ENCODE measurements around the gene ADCY2. TPM values are rescaled to one million over a fixed set of nuclear protein-coding genes. Genes with fewer than 3 reads are reported as not detected.

ADCY2 gene
- total RNA-seq, 1 donor from 2014 or later = 0.59 TPM

DNA sequence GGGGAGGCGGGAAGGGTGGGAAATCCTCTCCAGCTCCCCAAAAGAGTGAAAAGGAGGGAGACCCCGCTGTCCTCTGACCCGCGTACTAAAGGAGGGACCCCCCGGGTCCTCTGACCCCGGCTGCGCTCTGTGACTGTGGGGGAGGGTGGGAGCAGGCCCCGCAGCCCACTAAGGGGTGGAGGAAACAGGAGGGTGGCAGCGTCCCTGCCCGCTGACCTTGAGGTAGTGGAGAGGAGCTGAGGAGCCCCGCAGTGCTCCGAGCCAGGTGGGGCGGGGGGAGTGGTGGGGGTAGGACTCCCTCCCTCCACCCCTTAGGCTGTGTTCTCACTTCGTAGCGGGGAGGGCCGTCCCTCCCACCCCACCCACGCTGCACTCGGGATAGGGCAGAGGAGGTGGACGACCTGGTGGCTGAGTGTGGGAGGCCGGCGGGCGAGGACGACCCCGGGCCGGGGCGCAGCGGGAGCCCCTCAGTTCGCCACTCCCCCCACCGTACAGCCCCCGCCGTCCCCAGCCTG is 449 bp upstream of the ADCY2 start:
- Histone ChIP-seq H3K4me3 (peak overlapping the region; percentile 8), H3K36me3 (no peaks in the 10 kb centered on the region), H3K4me1 (peaks cover 5% of the 10 kb centered on the region), H3K27ac (no peak overlapping the region), H3K9me3 (no peaks in the 10 kb centered on the region), H3K27me3 (ENCODE audit: low read depth) (peaks cover 44% of the 10 kb centered on the region)
- TF ChIP-seq, protein P1, sequence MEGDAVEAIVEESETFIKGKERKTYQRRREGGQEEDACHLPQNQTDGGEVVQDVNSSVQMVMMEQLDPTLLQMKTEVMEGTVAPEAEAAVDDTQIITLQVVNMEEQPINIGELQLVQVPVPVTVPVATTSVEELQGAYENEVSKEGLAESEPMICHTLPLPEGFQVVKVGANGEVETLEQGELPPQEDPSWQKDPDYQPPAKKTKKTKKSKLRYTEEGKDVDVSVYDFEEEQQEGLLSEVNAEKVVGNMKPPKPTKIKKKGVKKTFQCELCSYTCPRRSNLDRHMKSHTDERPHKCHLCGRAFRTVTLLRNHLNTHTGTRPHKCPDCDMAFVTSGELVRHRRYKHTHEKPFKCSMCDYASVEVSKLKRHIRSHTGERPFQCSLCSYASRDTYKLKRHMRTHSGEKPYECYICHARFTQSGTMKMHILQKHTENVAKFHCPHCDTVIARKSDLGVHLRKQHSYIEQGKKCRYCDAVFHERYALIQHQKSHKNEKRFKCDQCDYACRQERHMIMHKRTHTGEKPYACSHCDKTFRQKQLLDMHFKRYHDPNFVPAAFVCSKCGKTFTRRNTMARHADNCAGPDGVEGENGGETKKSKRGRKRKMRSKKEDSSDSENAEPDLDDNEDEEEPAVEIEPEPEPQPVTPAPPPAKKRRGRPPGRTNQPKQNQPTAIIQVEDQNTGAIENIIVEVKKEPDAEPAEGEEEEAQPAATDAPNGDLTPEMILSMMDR (IDR thresholded peaks at IDR 0.05) = no peak
- ATAC-seq (peak; percentile 11 to 40), DNase-seq (no peak)
- intact Hi-C loops (cut with DNase I) = no loop called here

DNA sequence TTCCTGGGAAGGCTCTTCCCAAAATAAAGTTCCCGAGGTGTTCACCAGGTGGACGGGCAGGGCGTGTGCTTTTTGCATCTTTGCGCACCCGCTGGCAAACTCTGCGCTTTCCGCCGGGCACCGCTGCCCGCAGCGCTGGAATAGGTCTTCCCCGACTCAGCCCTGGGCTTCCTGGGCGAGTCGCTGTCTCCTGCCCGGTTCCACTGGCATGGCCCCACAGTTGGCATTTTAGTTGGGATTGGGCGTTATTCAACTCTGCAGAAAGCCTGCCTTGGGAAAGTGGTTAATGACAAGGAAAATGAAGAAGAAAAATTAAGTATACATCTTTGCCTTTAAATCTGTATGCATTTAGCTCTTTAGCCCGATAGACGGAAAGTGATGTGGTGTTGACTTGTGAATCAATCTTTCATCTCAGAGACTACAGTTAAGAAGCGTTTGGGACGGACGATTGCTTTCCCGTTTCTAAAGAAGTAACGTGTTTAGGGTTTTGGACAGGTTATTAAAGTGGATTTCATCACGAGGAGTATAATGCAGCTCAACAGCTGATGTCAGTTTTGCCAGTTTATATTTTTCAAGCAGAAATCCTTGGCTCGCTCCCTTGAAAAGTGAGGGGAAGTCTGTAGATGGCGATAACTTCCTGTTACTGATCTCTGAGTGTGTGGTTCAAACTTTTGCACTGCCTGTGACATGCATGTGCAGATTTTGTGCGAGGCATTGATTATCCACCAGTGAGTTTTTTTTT is 946 bp downstream of the ADCY2 start:
- Histone ChIP-seq H3K4me3 (peak overlapping the region; percentile 43), H3K9me3 (no peaks in the 10 kb centered on the region), H3K36me3 (no peaks in the 10 kb centered on the region), H3K27ac (no peak overlapping the region), H3K27me3 (ENCODE audit: low read depth) (peaks cover 44% of the 10 kb centered on the region), H3K4me1 (peaks cover 5% of the 10 kb centered on the region)
- ATAC-seq (no peak), DNase-seq (no peak)
- TF ChIP-seq, protein P1 (IDR thresholded peaks at IDR 0.05) = no peak
- intact Hi-C loops (cut with DNase I) = no loop called here

DNA sequence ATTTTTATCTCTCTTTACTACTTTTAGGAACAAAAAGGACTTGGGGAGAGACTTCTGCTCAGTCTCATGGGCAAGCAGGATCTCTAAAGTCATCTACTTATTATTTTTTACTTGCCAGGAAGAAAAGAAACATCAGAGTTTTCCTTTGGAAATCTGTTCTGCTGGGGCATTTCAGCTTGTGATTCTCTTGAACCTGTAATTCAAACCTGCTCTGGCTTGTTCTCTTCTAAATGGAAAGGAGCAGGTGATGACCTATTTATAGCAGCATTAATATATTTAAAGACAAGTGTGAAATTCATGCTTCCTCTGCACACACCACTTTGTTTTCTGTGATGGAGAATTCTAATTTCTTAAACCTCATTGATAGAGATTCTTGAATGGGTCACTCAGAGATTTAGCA is 2.0 kb downstream of the ADCY2 start:
- ATAC-seq = no peak
- Histone ChIP-seq H3K27me3 (ENCODE audit: low read depth) (peaks cover 44% of the 10 kb centered on the region), H3K4me3 (no peak overlapping the region), H3K9me3 (no peaks in the 10 kb centered on the region), H3K4me1 (peaks cover 5% of the 10 kb centered on the region), H3K36me3 (no peaks in the 10 kb centered on the region), H3K27ac (no peak overlapping the region)
- intact Hi-C loops (cut with DNase I) = no loop called here
- DNase-seq = no peak
- TF ChIP-seq, protein P1 (IDR thresholded peaks at IDR 0.05) = no peak

DNA sequence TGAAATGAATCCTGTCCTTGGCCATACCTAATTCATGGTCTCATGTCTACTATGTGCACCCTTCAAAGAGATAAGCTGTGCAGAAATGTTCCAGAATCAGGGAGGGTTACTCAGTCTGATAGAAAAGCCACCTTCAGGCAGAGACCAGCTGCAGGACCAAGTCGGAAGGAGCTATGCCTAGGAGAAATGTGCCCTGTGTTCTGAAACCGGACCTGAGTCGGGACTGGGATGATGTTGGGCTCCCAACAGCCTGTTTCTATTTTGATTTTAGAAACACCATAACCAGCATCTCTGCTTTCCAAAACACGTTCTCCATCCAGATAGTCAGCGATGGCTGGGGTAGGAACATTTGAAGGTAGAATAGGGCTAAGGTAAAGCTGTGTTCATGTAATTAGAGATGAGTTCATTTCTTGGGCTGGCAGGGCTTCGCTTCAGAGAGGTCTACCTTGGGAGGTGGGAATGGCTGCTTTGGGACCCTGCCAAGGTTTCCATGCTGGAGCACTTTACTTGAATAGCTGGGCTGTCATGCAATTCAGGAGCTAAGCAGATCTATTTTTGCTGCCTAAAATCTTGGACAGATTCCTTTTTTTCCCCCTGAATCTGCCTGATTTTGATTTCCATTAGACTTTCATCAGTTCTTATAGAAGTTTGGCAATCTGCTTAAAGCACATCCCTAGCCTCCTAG is 2.8 kb downstream of the ADCY2 start:
- DNase-seq (no peak), ATAC-seq (no peak)
- peaks cover 44% of the 10 kb centered on the region for H3K27me3 ChIP-seq (ENCODE audit: low read depth)
- H3K27ac ChIP-seq = no peak overlapping the region
- intact Hi-C loops (cut with DNase I) = no loop called here
- no peak overlapping the region for H3K4me3 ChIP-seq
- H3K4me1 ChIP-seq = peaks cover 5% of the 10 kb centered on the region
- H3K9me3 ChIP-seq = no peaks in the 10 kb centered on the region
- TF ChIP-seq, protein P1 (IDR thresholded peaks at IDR 0.05) = no peak
- H3K36me3 ChIP-seq = no peaks in the 10 kb centered on the region

DNA sequence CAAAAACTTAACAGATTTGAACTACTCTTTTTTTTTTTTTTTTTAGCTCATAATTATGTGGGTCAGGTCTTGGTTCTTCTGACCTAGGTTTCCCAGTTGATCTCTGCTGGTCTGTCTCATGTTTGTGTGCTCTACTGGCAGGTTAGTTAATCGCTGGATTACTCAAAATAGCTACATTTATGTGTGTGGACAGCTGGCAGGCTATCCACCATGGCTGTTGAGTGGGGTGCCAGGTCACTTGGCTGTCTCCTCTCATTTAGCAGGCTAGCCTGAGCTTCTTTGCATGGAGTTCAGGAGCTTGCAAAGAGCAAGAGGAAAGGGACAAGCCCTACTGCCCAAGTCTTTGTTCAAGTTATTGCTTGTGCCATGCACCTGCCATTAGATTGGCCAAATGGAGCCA is 9.3 kb downstream of the ADCY2 start:
- intact Hi-C loops (cut with DNase I) = no loop called here
- DNase-seq (no peak), ATAC-seq (no peak)
- H3K36me3 ChIP-seq = no peaks in the 10 kb centered on the region
- no peaks in the 10 kb centered on the region for H3K4me1 ChIP-seq
- TF ChIP-seq, protein P1 (IDR thresholded peaks at IDR 0.05) = no peak
- H3K9me3 ChIP-seq = no peaks in the 10 kb centered on the region
- no peak overlapping the region for H3K4me3 ChIP-seq
- no peaks in the 10 kb centered on the region for H3K27me3 ChIP-seq (ENCODE audit: low read depth)
- no peak overlapping the region for H3K27ac ChIP-seq
